HEK293 (cell line): ENCODE measurements around the gene CXCR4.

Experiments
- CTCF ChIA-PET: fragments of 350-600 bp; formaldehyde crosslinking; extraction: SDS; loops from one replicate; lab custom pipeline; 2021; ENCODE audit warnings: antibody characterized with exemption; lab: Yijun Ruan, JAX
- POLR2A ChIA-PET: fragments of 300-600 bp; formaldehyde crosslinking; extraction: SDS; loops from one replicate; lab custom pipeline; 2020; ENCODE audit warnings: antibody characterized with exemption, inconsistent platforms; lab: Yijun Ruan, JAX
- H3K27ac ChIP-seq: fragments of 200-500 bp; sonication (Bioruptor generic); 2 replicates; pipeline ENCODE4 v1.5.1; 2014; ENCODE audit warnings: low read depth, low read length, control low read depth, inconsistent platforms; ENCODE audit errors: extremely low read depth
- H3K36me3 ChIP-seq, 2 experiments: fragments of 200-500 bp in 1 of 2; sonication (Bioruptor generic) in 1 of 2; 1 replicate in 1 of 2; 2 replicates in 1 of 2; pipeline ENCODE4 v1.5.1; 2014 to 2017; ENCODE audit warnings: inconsistent platforms in 2 of 2, low read length in 2 of 2; ENCODE audit not compliant: control insufficient read depth in 2 of 2, insufficient read depth in 1 of 2
- H3K4me1 ChIP-seq: fragments of 200-500 bp; sonication (Bioruptor generic); 2 replicates; pipeline ENCODE4 v1.5.1; 2014; ENCODE audit warnings: mild to moderate bottlenecking, low read length, inconsistent platforms; ENCODE audit not compliant: control insufficient read depth, insufficient read depth
- H3K4me3 ChIP-seq: 2 replicates; pipeline ENCODE4 v1.5.1; 2011; ENCODE audit warnings: low read depth, mild to moderate bottlenecking, control low read depth, low read length, moderate library complexity
- H3K9me3 ChIP-seq: fragments of 200-500 bp; sonication (Bioruptor generic); 2 replicates; pipeline ENCODE4 v1.5.1; 2014; ENCODE audit warnings: low read depth, low read length, inconsistent platforms; ENCODE audit not compliant: control insufficient read depth, insufficient read depth
- HOXC10 ChIP-seq: sonication (generic); formaldehyde crosslinking; IDR thresholded peaks from 2 replicates; pipeline ENCODE4 v1.8.1; 2023; ENCODE audit warnings: mild to moderate bottlenecking, missing genetic modification reagents
- KLF9 ChIP-seq: fragments of 450-650 bp; formaldehyde crosslinking; IDR thresholded peaks from 2 replicates; pipeline ENCODE4 v1.5.1; 2016; ENCODE audit warnings: missing biosample characterization, missing genetic modification characterization, low read depth
- OSR2 ChIP-seq: fragments of 450-650 bp; formaldehyde crosslinking; IDR thresholded peaks from 2 replicates; pipeline ENCODE4 v1.5.1; 2016; ENCODE audit warnings: missing biosample characterization, missing genetic modification characterization
- SCRT2 ChIP-seq: fragments of 450-650 bp; formaldehyde crosslinking; IDR thresholded peaks from 2 replicates; pipeline ENCODE4 v1.5.1; 2016; ENCODE audit warnings: missing biosample characterization, missing genetic modification characterization
- YY2 ChIP-seq: fragments of 450-650 bp; formaldehyde crosslinking; IDR thresholded peaks from 2 replicates; pipeline ENCODE4 v1.5.1; 2016; ENCODE audit warnings: missing biosample characterization, missing genetic modification characterization
- ZNF175 ChIP-seq: fragments of 450-650 bp; formaldehyde crosslinking; IDR thresholded peaks from 2 replicates; pipeline ENCODE4 v1.5.1; 2016; ENCODE audit warnings: missing biosample characterization, missing genetic modification characterization
- ZNF292 ChIP-seq: fragments of 450-650 bp; formaldehyde crosslinking; IDR thresholded peaks from 2 replicates; pipeline ENCODE4 v1.5.1; 2016; ENCODE audit warnings: low read depth, missing biosample characterization, missing genetic modification characterization, borderline replicate concordance
- ZNF404 ChIP-seq: fragments of 450-650 bp; formaldehyde crosslinking; IDR thresholded peaks from 2 replicates; pipeline ENCODE4 v1.5.1; 2017; ENCODE audit warnings: missing biosample characterization, missing genetic modification characterization
- ZNF426 ChIP-seq: fragments of 450-650 bp; formaldehyde crosslinking; IDR thresholded peaks from 2 replicates; pipeline ENCODE4 v1.5.1; 2017; ENCODE audit warnings: missing biosample characterization, missing genetic modification characterization, mild to moderate bottlenecking, inconsistent platforms, moderate library complexity
- ZNF530 ChIP-seq: fragments of 450-650 bp; formaldehyde crosslinking; IDR thresholded peaks from 2 replicates; pipeline ENCODE4 v1.5.1; 2016; ENCODE audit warnings: low read depth, missing biosample characterization, missing genetic modification characterization
- ZNF585B ChIP-seq: fragments of 450-650 bp; formaldehyde crosslinking; IDR thresholded peaks from 2 replicates; pipeline ENCODE4 v1.5.1; 2016; ENCODE audit warnings: missing biosample characterization, missing genetic modification characterization
- ZNF621 ChIP-seq: fragments of 450-650 bp; formaldehyde crosslinking; IDR thresholded peaks from 2 replicates; pipeline ENCODE4 v1.5.1; 2017; ENCODE audit warnings: missing biosample characterization, missing genetic modification characterization
- ZNF629 ChIP-seq: fragments of 450-650 bp; formaldehyde crosslinking; IDR thresholded peaks from 2 replicates; pipeline ENCODE4 v1.5.1; 2017; ENCODE audit warnings: missing biosample characterization, missing genetic modification characterization
- ZNF768 ChIP-seq: fragments of 450-650 bp; formaldehyde crosslinking; IDR thresholded peaks from 2 replicates; pipeline ENCODE4 v1.5.1; 2018; ENCODE audit warnings: missing biosample characterization, mild to moderate bottlenecking, missing genetic modification characterization
- TF ChIP-seq, protein P1 (sequence below): fragments of 450-650 bp; formaldehyde crosslinking; IDR thresholded peaks from 2 replicates; pipeline ENCODE4 v1.5.1; 2016; ENCODE audit warnings: missing biosample characterization, missing genetic modification characterization
- TF ChIP-seq, protein P2 (sequence below): fragments of 450-650 bp; formaldehyde crosslinking; IDR thresholded peaks from 2 replicates; pipeline ENCODE4; 2016; ENCODE audit warnings: missing biosample characterization, missing genetic modification characterization

The CXCR4 gene

DNA sequence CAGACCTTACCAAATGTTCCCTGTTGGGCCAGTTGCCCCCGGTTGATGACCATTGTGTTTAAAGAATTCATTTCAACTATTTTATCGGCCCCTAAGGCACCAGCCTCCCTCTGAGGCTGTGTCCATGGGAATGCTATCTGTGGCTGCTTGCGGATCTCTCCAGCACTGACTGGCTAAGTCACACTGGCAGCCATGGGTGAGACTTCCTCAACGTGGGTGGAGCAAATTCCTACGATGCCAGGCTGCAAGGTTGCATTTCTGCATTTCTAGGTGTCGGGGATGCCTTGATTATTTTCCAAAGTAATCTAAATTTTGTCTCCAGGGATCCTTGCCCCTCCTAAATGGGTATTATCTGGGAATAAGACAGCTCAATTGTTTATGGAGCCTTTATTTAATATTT is 6.2 kb downstream of the CXCR4 start:
- CTCF ChIA-PET, result no interaction called here
- TF ChIP-seq ZNF426 (tag by site-specific recombination) (no peak), ZNF292 (tag by site-specific recombination) (no peak)
- Histone ChIP-seq H3K36me3 (peaks cover 9 to 18% of the 10 kb centered on the region in 2 experiments; a peak in 2 of 3 replicates), H3K4me1 (no peaks in the 10 kb centered on the region), H3K4me3 (no peak overlapping the region), H3K9me3 (no peaks in the 10 kb centered on the region), H3K27ac (no peak overlapping the region)
- POLR2A ChIA-PET, result no interaction called here

GRCh38 chr2:136110526-136110925 is 7.4 kb downstream of the CXCR4 start:
- TF ChIP-seq ZNF175 (tag by site-specific recombination), result no peak
- no peak for TF ChIP-seq OSR2
- TF ChIP-seq ZNF530 (tag by site-specific recombination), result no peak
- TF ChIP-seq KLF9 (tag by site-specific recombination), result no peak
- no peak for TF ChIP-seq SCRT2 (tag by site-specific recombination)
- TF ChIP-seq YY2, result no peak
- TF ChIP-seq, protein P1, sequence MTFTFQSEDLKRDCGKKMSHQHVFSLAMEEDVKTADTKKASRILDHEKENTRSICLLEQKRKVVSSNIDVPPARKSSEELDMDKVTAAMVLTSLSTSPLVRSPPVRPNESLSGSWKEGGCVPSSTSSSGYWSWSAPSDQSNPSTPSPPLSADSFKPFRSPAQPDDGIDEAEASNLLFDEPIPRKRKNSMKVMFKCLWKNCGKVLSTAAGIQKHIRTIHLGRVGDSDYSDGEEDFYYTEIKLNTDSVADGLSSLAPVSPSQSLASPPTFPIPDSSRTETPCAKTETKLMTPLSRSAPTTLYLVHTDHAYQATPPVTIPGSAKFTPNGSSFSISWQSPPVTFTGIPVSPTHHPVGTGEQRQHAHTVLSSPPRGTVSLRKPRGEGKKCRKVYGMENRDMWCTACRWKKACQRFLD (tag by site-specific recombination), result no peak
- TF ChIP-seq ZNF629 (tag by site-specific recombination), result no peak
- TF ChIP-seq ZNF404 (tag by site-specific recombination), result no peak
- TF ChIP-seq, protein P2, sequence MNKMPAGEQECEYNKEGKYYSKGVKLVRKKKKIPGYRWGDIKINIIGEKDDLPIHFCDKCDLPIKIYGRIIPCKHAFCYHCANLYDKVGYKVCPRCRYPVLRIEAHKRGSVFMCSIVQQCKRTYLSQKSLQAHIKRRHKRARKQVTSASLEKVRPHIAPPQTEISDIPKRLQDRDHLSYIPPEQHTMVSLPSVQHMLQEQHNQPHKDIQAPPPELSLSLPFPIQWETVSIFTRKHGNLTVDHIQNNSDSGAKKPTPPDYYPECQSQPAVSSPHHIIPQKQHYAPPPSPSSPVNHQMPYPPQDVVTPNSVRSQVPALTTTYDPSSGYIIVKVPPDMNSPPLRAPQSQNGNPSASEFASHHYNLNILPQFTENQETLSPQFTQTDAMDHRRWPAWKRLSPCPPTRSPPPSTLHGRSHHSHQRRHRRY (tag by site-specific recombination), result no peak
- TF ChIP-seq ZNF621 (tag by site-specific recombination), result no peak
- ChIA-PET POLR2A (no interaction called here), CTCF (no interaction called here)
- Histone ChIP-seq H3K27ac (no peak overlapping the region), H3K4me3 (no peak overlapping the region), H3K4me1 (no peaks in the 10 kb centered on the region), H3K36me3 (peaks cover 9 to 17% of the 10 kb centered on the region in 2 experiments; a peak in 2 of 3 replicates), H3K9me3 (no peaks in the 10 kb centered on the region)

- Histone ChIP-seq H3K9me3 (no peaks in the 10 kb centered on the region), H3K4me3 (no peak overlapping the region), H3K27ac (no peak overlapping the region), H3K4me1 (no peaks in the 10 kb centered on the region), H3K36me3 (peaks cover under 1% of the 10 kb centered on the region in 2 experiments; a peak in 2 of 3 replicates)
- no peak for TF ChIP-seq HOXC10
- TF ChIP-seq ZNF768 (tag by site-specific recombination), result no peak
- TF ChIP-seq ZNF585B (tag by site-specific recombination), result no peak
- POLR2A ChIA-PET, result interaction anchor here (1.0 kb wide), 1 partner anchor 8 kb away, joined by 3 read pairs; no protein-coding TSS in a partner anchor
- CTCF ChIA-PET, result no interaction called here
Observed at GRCh38 chr2:136108463-136108862, 9.5 kb downstream of the CXCR4 start.
